Neural progenitor cell (in vitro differentiated cells): ENCODE data around the gene GPATCH11. TPM values are rescaled to one million over a fixed set of nuclear protein-coding genes. Genes with fewer than 3 reads are reported as not detected.

Experiments
- DNase-seq: peaks from one replicate; pipeline ENCODE4 v3.0.0-alpha.2; 2016; ENCODE audit warnings: low spot score
- H2AFZ ChIP-seq: fragments of 200-600 bp; sonication (generic); replicated peaks from 2 replicates; pipeline ENCODE4 v1.6.1; 2016; ENCODE audit warnings: antibody characterized with exemption
- H3F3A ChIP-seq: fragments of 200-600 bp; sonication (generic); 2 replicates; pipeline ENCODE4 v1.6.1; 2016; ENCODE audit warnings: antibody characterized with exemption, low read depth
- H3K27ac ChIP-seq: fragments of 200-600 bp; sonication (generic); 2 replicates; pipeline ENCODE4 v1.5.1; 2016; ENCODE audit warnings: mild to moderate bottlenecking
- H3K27me3 ChIP-seq: fragments of 200-600 bp; sonication (generic); 2 replicates; pipeline ENCODE4 v1.6.1; 2016; ENCODE audit warnings: mild to moderate bottlenecking, moderate library complexity
- H3K36me3 ChIP-seq: fragments of 200-600 bp; sonication (generic); 2 replicates; pipeline ENCODE4 v1.5.1; 2016
- H3K4me1 ChIP-seq: fragments of 200-600 bp; sonication (generic); 2 replicates; pipeline ENCODE4 v1.6.1; 2016; ENCODE audit warnings: mixed run types
- H3K4me2 ChIP-seq: fragments of 200-600 bp; sonication (generic); 2 replicates; pipeline ENCODE4 v1.6.1; 2016
- H3K4me3 ChIP-seq: fragments of 200-600 bp; sonication (generic); 2 replicates; pipeline ENCODE4 v1.5.1; 2016
- H3K79me2 ChIP-seq: fragments of 200-600 bp; sonication (generic); 2 replicates; pipeline ENCODE4 v1.6.1; 2016; ENCODE audit warnings: low read depth
- H3K9ac ChIP-seq: fragments of 200-600 bp; sonication (generic); 2 replicates; pipeline ENCODE4 v1.6.1; 2016
- H3K9me3 ChIP-seq: fragments of 200-600 bp; sonication (generic); 2 replicates; pipeline ENCODE4 v1.5.1; 2016; ENCODE audit warnings: low read depth
- H4K20me1 ChIP-seq: fragments of 200-600 bp; sonication (generic); 2 replicates; pipeline ENCODE4 v1.6.1; 2016; ENCODE audit warnings: low read depth
- H3K27ac Mint-ChIP-seq: 3 replicates; pipeline ENCODE4 v1.8.0; 2021; ENCODE audit warnings: mixed read lengths
- H3K27me3 Mint-ChIP-seq: 2 replicates; pipeline ENCODE4 v1.8.0; 2022; ENCODE audit warnings: low read depth, mild to moderate bottlenecking, inconsistent platforms, moderate library complexity, mixed read lengths; ENCODE audit not compliant: insufficient read depth
- H3K36me3 Mint-ChIP-seq: 3 replicates; pipeline ENCODE4 v1.8.0; 2021; ENCODE audit warnings: mixed read lengths
- H3K4me1 Mint-ChIP-seq: 3 replicates; pipeline ENCODE4 v1.8.0; 2021; ENCODE audit warnings: mixed read lengths
- H3K4me3 Mint-ChIP-seq: 3 replicates; pipeline ENCODE4 v1.8.0; 2021; ENCODE audit warnings: mild to moderate bottlenecking, moderate library complexity, mixed read lengths
- H3K9me3 Mint-ChIP-seq: 3 replicates; pipeline ENCODE4 v1.8.0; 2020; ENCODE audit warnings: mixed read lengths
- EZH2 ChIP-seq: fragments of 200-600 bp; sonication (generic); IDR thresholded peaks from 2 replicates; pipeline ENCODE4 v1.6.1; 2017; ENCODE audit warnings: antibody characterized with exemption, mild to moderate bottlenecking, moderate library complexity
- EZH2phosphoT487 ChIP-seq: fragments of 200-600 bp; sonication (generic); IDR thresholded peaks from 2 replicates; pipeline ENCODE4 v1.6.1; 2017; ENCODE audit warnings: antibody characterized with exemption
- total RNA-seq: library from RNA; depleted of rRNA; stranded (reverse); fragments of >200 nt; gene quantifications from 2 replicates; pipeline ENCODE4 v1.2.3, GENCODE V29; 2015; ENCODE audit warnings: low replicate concordance
- TF ChIP-seq, protein P1 (sequence below): fragments of 200-600 bp; sonication (generic); IDR thresholded peaks from 2 replicates; pipeline ENCODE4 v1.5.1; 2017; ENCODE audit warnings: antibody characterized with exemption, mild to moderate bottlenecking

The GPATCH11 gene
- total RNA-seq, 1 donor from 2014 or later, result 9.9 TPM

- no peak overlapping the region for H3K4me3 Mint-ChIP-seq
- peaks cover 7% of the 10 kb centered on the region for H3K36me3 ChIP-seq
- TF ChIP-seq EZH2phosphoT487 (no peak), EZH2 (no peak)
- TF ChIP-seq, protein P1, sequence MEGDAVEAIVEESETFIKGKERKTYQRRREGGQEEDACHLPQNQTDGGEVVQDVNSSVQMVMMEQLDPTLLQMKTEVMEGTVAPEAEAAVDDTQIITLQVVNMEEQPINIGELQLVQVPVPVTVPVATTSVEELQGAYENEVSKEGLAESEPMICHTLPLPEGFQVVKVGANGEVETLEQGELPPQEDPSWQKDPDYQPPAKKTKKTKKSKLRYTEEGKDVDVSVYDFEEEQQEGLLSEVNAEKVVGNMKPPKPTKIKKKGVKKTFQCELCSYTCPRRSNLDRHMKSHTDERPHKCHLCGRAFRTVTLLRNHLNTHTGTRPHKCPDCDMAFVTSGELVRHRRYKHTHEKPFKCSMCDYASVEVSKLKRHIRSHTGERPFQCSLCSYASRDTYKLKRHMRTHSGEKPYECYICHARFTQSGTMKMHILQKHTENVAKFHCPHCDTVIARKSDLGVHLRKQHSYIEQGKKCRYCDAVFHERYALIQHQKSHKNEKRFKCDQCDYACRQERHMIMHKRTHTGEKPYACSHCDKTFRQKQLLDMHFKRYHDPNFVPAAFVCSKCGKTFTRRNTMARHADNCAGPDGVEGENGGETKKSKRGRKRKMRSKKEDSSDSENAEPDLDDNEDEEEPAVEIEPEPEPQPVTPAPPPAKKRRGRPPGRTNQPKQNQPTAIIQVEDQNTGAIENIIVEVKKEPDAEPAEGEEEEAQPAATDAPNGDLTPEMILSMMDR, result no peak
Observed at GRCh38 chr2:37061013-37061711, 23.2 kb upstream of the GPATCH11 start.

GRCh38 chr2:37061776-37062175 is 22.5 kb upstream of the GPATCH11 start:
- no peaks in the 10 kb centered on the region for H4K20me1 ChIP-seq
- no peaks in the 10 kb centered on the region for H3K9me3 ChIP-seq
- H3K27ac ChIP-seq, result no peak overlapping the region
- H3K4me3 Mint-ChIP-seq, result no peak overlapping the region
- no peak overlapping the region for H3K9ac ChIP-seq
- H3K27me3 Mint-ChIP-seq, result no peaks in the 10 kb centered on the region
- H3K4me1 Mint-ChIP-seq, result no peaks in the 10 kb centered on the region
- H3K27me3 ChIP-seq, result no peaks in the 10 kb centered on the region
- no peak for DNase-seq
- no peak overlapping the region for H3K27ac Mint-ChIP-seq
- no peak overlapping the region for H3K4me3 ChIP-seq
- peaks cover 3% of the 10 kb centered on the region for H3K36me3 Mint-ChIP-seq
- H3K36me3 ChIP-seq, result peaks cover 7% of the 10 kb centered on the region
- H2AFZ ChIP-seq, result no peak overlapping the region
- H3K4me2 ChIP-seq, result no peak overlapping the region
- H3K79me2 ChIP-seq, result no peaks in the 10 kb centered on the region
- H3K9me3 Mint-ChIP-seq, result no peaks in the 10 kb centered on the region
- no peaks in the 10 kb centered on the region for H3K4me1 ChIP-seq
- H3F3A ChIP-seq, result no peaks in the 10 kb centered on the region
- TF ChIP-seq EZH2phosphoT487, result no peak
- TF ChIP-seq EZH2, result no peak
- TF ChIP-seq, protein P1, result no peak

More at GRCh38 chr2:37061013-37061711, 23.2 kb upstream of the GPATCH11 start:
- no peak overlapping the region for H2AFZ ChIP-seq
- peak overlapping the region; percentile 7 for H3K9ac ChIP-seq
- Mint-ChIP-seq H3K36me3 (peaks cover 3% of the 10 kb centered on the region), H3K4me1 (no peaks in the 10 kb centered on the region), H3K27ac (no peak overlapping the region), H3K27me3 (no peaks in the 10 kb centered on the region), H3K9me3 (no peaks in the 10 kb centered on the region)
- H4K20me1 ChIP-seq, result no peaks in the 10 kb centered on the region
- H3K79me2 ChIP-seq, result no peaks in the 10 kb centered on the region
- H3K4me1 ChIP-seq, result no peaks in the 10 kb centered on the region
- H3F3A ChIP-seq, result no peaks in the 10 kb centered on the region
- no peak overlapping the region for H3K4me2 ChIP-seq
- no peaks in the 10 kb centered on the region for H3K27me3 ChIP-seq
- H3K9me3 ChIP-seq, result no peaks in the 10 kb centered on the region
- H3K4me3 ChIP-seq, result no peak overlapping the region
- DNase-seq, result no peak
- no peak overlapping the region for H3K27ac ChIP-seq

DNA sequence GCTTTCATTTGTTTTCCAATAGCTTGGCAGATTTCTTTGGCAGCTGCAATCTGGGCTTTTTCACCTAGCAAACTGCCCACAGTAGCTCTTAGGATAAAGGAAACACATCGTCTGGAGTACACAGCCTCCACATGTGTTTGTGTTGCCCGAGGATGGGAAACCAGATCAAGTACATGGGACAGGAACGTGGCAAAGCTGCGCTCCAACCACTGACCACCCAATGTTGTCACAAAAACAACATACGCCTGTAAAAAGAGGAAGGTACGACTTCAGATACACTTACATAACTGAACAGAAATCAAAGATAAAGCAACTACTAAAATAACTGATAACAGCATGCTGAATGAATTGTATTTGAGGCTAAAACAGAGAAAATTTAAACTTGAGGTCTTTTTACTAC is 15.6 kb upstream of the GPATCH11 start:
- Mint-ChIP-seq H3K4me3 (no peak overlapping the region), H3K4me1 (no peaks in the 10 kb centered on the region), H3K36me3 (peaks cover 9% of the 10 kb centered on the region), H3K27ac (no peak overlapping the region), H3K27me3 (no peaks in the 10 kb centered on the region), H3K9me3 (no peaks in the 10 kb centered on the region)
- Histone ChIP-seq H3F3A (no peaks in the 10 kb centered on the region), H2AFZ (no peak overlapping the region), H3K27ac (no peak overlapping the region), H4K20me1 (no peaks in the 10 kb centered on the region), H3K4me2 (no peak overlapping the region), H3K27me3 (no peaks in the 10 kb centered on the region), H3K79me2 (no peaks in the 10 kb centered on the region), H3K36me3 (peaks cover 8% of the 10 kb centered on the region), H3K9ac (no peak overlapping the region), H3K4me3 (no peak overlapping the region), H3K4me1 (no peaks in the 10 kb centered on the region), H3K9me3 (no peaks in the 10 kb centered on the region)
- TF ChIP-seq EZH2 (no peak), EZH2phosphoT487 (no peak)
- TF ChIP-seq, protein P1, result no peak
- no peak for DNase-seq
